Stimulated activated CD4-positive, alpha-beta T cell treated with anti-CD3 and anti-CD28 coated beads, Interleukin-1b, Interleukin-23, amount 100 ng/mL, for 24 hours (primary cell): ENCODE data around the gene OSTC.
"Not testable (repeated sequence)": the region's sequence is repeated elsewhere in the genome, so short reads cannot be mapped to it uniquely, and the experiment has no call there.

Source experiments
- DNase-seq, 4 experiments: peaks; one replicate each; pipeline ENCODE4 v3.0.0-alpha.2; 2020; ENCODE audit warnings: low read depth in 4 of 4, low spot score in 1 of 4

The OSTC gene

GRCh38 chr4:108710578-108710977 lies 60.2 kb downstream of the OSTC start:
- not testable (repeated sequence) for DNase-seq

- DNase-seq, result no peak
These were observed 64.5 kb downstream of the OSTC start for GRCh38 chr4:108714880-108715279.

- DNase-seq, result no peak
These were observed 65.9 kb downstream of the OSTC start for GRCh38 chr4:108716340-108716739.

- no peak for DNase-seq
These were observed 67.0 kb downstream of the OSTC start for GRCh38 chr4:108717386-108717785.
